Neural progenitor cell (in vitro differentiated cells): ENCODE measurements around the gene TPP1. TPM values are rescaled to one million over a fixed set of nuclear protein-coding genes. Genes with fewer than 3 reads are reported as not detected.

ENCODE experiments used
- DNase-seq: peaks from one replicate; pipeline ENCODE4 v3.0.0-alpha.2; 2016; ENCODE audit warnings: low spot score
- H2AFZ ChIP-seq: fragments of 200-600 bp; sonication (generic); replicated peaks from 2 replicates; pipeline ENCODE4 v1.6.1; 2016; ENCODE audit warnings: antibody characterized with exemption
- H3F3A ChIP-seq: fragments of 200-600 bp; sonication (generic); 2 replicates; pipeline ENCODE4 v1.6.1; 2016; ENCODE audit warnings: antibody characterized with exemption, low read depth
- H3K27ac ChIP-seq: fragments of 200-600 bp; sonication (generic); 2 replicates; pipeline ENCODE4 v1.5.1; 2016; ENCODE audit warnings: mild to moderate bottlenecking
- H3K27me3 ChIP-seq: fragments of 200-600 bp; sonication (generic); 2 replicates; pipeline ENCODE4 v1.6.1; 2016; ENCODE audit warnings: mild to moderate bottlenecking, moderate library complexity
- H3K36me3 ChIP-seq: fragments of 200-600 bp; sonication (generic); 2 replicates; pipeline ENCODE4 v1.5.1; 2016
- H3K4me1 ChIP-seq: fragments of 200-600 bp; sonication (generic); 2 replicates; pipeline ENCODE4 v1.6.1; 2016; ENCODE audit warnings: mixed run types
- H3K4me2 ChIP-seq: fragments of 200-600 bp; sonication (generic); 2 replicates; pipeline ENCODE4 v1.6.1; 2016
- H3K4me3 ChIP-seq: fragments of 200-600 bp; sonication (generic); 2 replicates; pipeline ENCODE4 v1.5.1; 2016
- H3K79me2 ChIP-seq: fragments of 200-600 bp; sonication (generic); 2 replicates; pipeline ENCODE4 v1.6.1; 2016; ENCODE audit warnings: low read depth
- H3K9ac ChIP-seq: fragments of 200-600 bp; sonication (generic); 2 replicates; pipeline ENCODE4 v1.6.1; 2016
- H3K9me3 ChIP-seq: fragments of 200-600 bp; sonication (generic); 2 replicates; pipeline ENCODE4 v1.5.1; 2016; ENCODE audit warnings: low read depth
- H4K20me1 ChIP-seq: fragments of 200-600 bp; sonication (generic); 2 replicates; pipeline ENCODE4 v1.6.1; 2016; ENCODE audit warnings: low read depth
- H3K27ac Mint-ChIP-seq: 3 replicates; pipeline ENCODE4 v1.8.0; 2021; ENCODE audit warnings: mixed read lengths
- H3K27me3 Mint-ChIP-seq: 2 replicates; pipeline ENCODE4 v1.8.0; 2022; ENCODE audit warnings: low read depth, mild to moderate bottlenecking, inconsistent platforms, moderate library complexity, mixed read lengths; ENCODE audit not compliant: insufficient read depth
- H3K36me3 Mint-ChIP-seq: 3 replicates; pipeline ENCODE4 v1.8.0; 2021; ENCODE audit warnings: mixed read lengths
- H3K4me1 Mint-ChIP-seq: 3 replicates; pipeline ENCODE4 v1.8.0; 2021; ENCODE audit warnings: mixed read lengths
- H3K4me3 Mint-ChIP-seq: 3 replicates; pipeline ENCODE4 v1.8.0; 2021; ENCODE audit warnings: mild to moderate bottlenecking, moderate library complexity, mixed read lengths
- H3K9me3 Mint-ChIP-seq: 3 replicates; pipeline ENCODE4 v1.8.0; 2020; ENCODE audit warnings: mixed read lengths
- CTCF ChIP-seq: fragments of 200-600 bp; sonication (generic); IDR thresholded peaks from 2 replicates; pipeline ENCODE4 v1.5.1; 2017; ENCODE audit warnings: antibody characterized with exemption, mild to moderate bottlenecking
- EZH2 ChIP-seq: fragments of 200-600 bp; sonication (generic); IDR thresholded peaks from 2 replicates; pipeline ENCODE4 v1.6.1; 2017; ENCODE audit warnings: antibody characterized with exemption, mild to moderate bottlenecking, moderate library complexity
- EZH2phosphoT487 ChIP-seq: fragments of 200-600 bp; sonication (generic); IDR thresholded peaks from 2 replicates; pipeline ENCODE4 v1.6.1; 2017; ENCODE audit warnings: antibody characterized with exemption
- total RNA-seq: library from RNA; depleted of rRNA; stranded (reverse); fragments of >200 nt; gene quantifications from 2 replicates; pipeline ENCODE4 v1.2.3, GENCODE V29; 2015; ENCODE audit warnings: low replicate concordance

Gene TPP1
- total RNA-seq, 1 donor from 2014 or later = 9.9 TPM

DNA sequence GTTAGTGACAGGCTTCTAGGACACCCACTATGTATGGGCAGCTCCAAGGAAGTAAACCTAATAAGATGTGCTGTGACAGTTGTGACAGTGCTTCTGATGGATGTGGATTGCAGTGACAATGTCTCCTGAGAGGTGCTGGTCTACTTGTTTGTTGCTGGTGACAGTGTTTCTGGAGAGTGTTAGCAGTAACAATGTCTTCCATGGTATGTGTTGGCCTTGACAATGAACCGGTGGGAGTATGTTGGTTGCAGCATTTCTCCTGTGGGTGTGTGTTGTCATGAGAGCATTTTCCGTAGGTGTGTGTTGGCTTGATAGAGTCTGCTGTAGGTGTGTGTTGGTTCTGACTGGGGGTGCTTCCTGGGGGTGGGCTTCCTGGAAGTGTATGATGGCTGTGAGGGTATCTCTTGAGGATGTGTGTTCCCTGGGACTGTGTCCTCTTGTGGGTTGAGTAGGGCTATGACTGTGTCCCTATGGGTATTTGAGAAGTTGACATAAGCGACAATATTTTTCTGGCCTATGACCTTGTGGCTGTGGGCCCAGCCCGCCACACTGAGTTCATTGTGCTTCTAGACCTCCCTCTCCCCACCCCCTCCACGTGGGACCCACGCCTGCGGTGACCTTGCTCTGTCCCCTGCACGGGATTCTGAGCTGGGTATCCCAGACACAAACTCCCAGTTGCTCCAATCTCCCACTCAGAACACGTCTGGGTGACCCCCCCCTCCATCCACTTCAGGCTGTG lies 35.2 kb upstream of the TPP1 start:
- Histone ChIP-seq H3K27ac (no peak overlapping the region), H2AFZ (no peak overlapping the region), H3K27me3 (peaks cover 77% of the 10 kb centered on the region), H3K36me3 (no peaks in the 10 kb centered on the region), H3F3A (peaks cover 7% of the 10 kb centered on the region), H4K20me1 (no peaks in the 10 kb centered on the region), H3K4me1 (peaks cover 3% of the 10 kb centered on the region), H3K9me3 (no peaks in the 10 kb centered on the region), H3K4me3 (peak overlapping the region; percentile 64), H3K4me2 (peak overlapping the region; percentile 76), H3K9ac (no peak overlapping the region), H3K79me2 (no peaks in the 10 kb centered on the region)
- Mint-ChIP-seq H3K27me3 (peaks cover 5% of the 10 kb centered on the region), H3K4me1 (peaks cover 11% of the 10 kb centered on the region), H3K36me3 (no peaks in the 10 kb centered on the region), H3K4me3 (no peak overlapping the region), H3K27ac (no peak overlapping the region), H3K9me3 (no peaks in the 10 kb centered on the region)
- TF ChIP-seq EZH2 = no peak
- TF ChIP-seq CTCF = no peak
- no peak for TF ChIP-seq EZH2phosphoT487
- no peak for DNase-seq

DNA sequence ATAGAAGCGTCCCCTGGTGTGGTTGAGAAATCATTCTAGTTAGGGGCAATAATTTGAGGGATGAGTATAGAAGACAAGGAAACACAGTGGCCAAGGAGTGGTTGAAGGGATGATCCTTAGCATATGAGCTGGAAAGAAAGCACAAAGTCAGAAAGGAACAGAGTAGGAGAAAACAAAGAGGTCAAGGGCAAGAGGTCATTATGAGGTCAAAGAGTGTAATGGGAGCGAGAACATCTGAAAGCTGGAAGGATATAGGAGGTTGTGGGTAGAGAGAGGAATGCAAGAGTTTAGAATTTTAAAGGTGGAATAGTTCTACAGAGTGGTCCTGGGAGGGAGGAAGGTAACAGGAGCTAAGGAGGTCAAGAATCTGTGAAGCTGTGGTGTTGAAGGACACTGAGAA lies 34.4 kb upstream of the TPP1 start:
- no peak overlapping the region for H3K27ac ChIP-seq
- TF ChIP-seq EZH2 = no peak
- no peak for TF ChIP-seq CTCF

DNA sequence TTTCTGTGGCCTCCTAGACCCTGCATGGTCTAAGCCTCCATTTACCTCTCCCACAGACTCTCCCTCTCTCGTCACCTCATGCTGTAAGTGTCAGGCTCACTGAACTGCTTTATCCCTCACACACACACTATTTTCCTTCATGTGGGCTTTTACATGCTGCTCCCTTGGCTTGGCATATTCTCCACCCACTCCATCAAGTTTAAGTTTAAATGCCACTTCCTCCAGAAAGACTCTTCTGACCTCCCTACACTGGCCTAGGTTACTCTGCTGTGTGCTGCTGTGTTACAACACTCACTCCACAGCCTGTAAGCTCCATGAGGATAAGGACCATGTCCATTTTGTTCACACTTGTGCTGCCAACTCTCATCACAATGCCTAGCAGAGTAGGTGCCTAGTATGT lies 33.9 kb upstream of the TPP1 start:
- no peak for DNase-seq
- H3K4me1 Mint-ChIP-seq = peaks cover 11% of the 10 kb centered on the region
- TF ChIP-seq EZH2phosphoT487 (no peak), EZH2 (no peak), CTCF (no peak)
- H3K27me3 Mint-ChIP-seq = peaks cover 5% of the 10 kb centered on the region
- H3K9me3 ChIP-seq = no peaks in the 10 kb centered on the region
- H3K4me1 ChIP-seq = peaks cover 3% of the 10 kb centered on the region
- no peak overlapping the region for H3K4me3 ChIP-seq
- H4K20me1 ChIP-seq = no peaks in the 10 kb centered on the region
- H3K4me3 Mint-ChIP-seq = no peak overlapping the region
- no peak overlapping the region for H3K4me2 ChIP-seq
- peaks cover 69% of the 10 kb centered on the region for H3K27me3 ChIP-seq
- H3K36me3 Mint-ChIP-seq = no peaks in the 10 kb centered on the region
- H3K9me3 Mint-ChIP-seq = no peaks in the 10 kb centered on the region
- no peaks in the 10 kb centered on the region for H3K79me2 ChIP-seq
- H3K36me3 ChIP-seq = no peaks in the 10 kb centered on the region
- H3K9ac ChIP-seq = no peak overlapping the region
- peaks cover 7% of the 10 kb centered on the region for H3F3A ChIP-seq
- H3K27ac ChIP-seq = no peak overlapping the region
- no peak overlapping the region for H3K27ac Mint-ChIP-seq
- H2AFZ ChIP-seq = no peak overlapping the region

More for the DNA sequence above, 34.4 kb upstream of the TPP1 start:
- Histone ChIP-seq H3K9ac (no peak overlapping the region), H3K4me2 (no peak overlapping the region), H3K9me3 (no peaks in the 10 kb centered on the region), H3K27me3 (peaks cover 75% of the 10 kb centered on the region), H2AFZ (no peak overlapping the region), H3F3A (peaks cover 7% of the 10 kb centered on the region), H3K4me3 (no peak overlapping the region), H3K4me1 (peaks cover 3% of the 10 kb centered on the region), H3K36me3 (no peaks in the 10 kb centered on the region), H3K79me2 (no peaks in the 10 kb centered on the region), H4K20me1 (no peaks in the 10 kb centered on the region)
- Mint-ChIP-seq H3K4me3 (no peak overlapping the region), H3K9me3 (no peaks in the 10 kb centered on the region), H3K4me1 (peaks cover 11% of the 10 kb centered on the region), H3K27ac (no peak overlapping the region), H3K36me3 (no peaks in the 10 kb centered on the region), H3K27me3 (peaks cover 5% of the 10 kb centered on the region)
- no peak for DNase-seq
